Adipocyte (in vitro differentiated cells): ENCODE results near the gene RIN2.

Experiments used
- DNase-seq: peaks from one replicate; pipeline ENCODE4 v3.0.0-alpha.2; 2015; ENCODE audit warnings: low read depth
- H3K27me3 ChIP-seq: replicated peaks from 2 replicates; pipeline ENCODE4 v1.7.0; 2013; ENCODE audit warnings: mild to moderate bottlenecking, low read length, moderate library complexity; ENCODE audit not compliant: control insufficient read depth, insufficient read depth
- H3K36me3 ChIP-seq: 2 replicates; pipeline ENCODE4 v1.7.0; 2013; ENCODE audit warnings: low read length, mild to moderate bottlenecking, moderate library complexity; ENCODE audit not compliant: control insufficient read depth, insufficient read depth, severe bottlenecking
- H3K4me1 ChIP-seq: 2 replicates; pipeline ENCODE4 v1.7.0; 2013; ENCODE audit warnings: mild to moderate bottlenecking, low read length, moderate library complexity; ENCODE audit not compliant: control insufficient read depth, insufficient read depth
- H3K4me3 ChIP-seq: 2 replicates; pipeline ENCODE4 v1.7.0; 2013; ENCODE audit warnings: mild to moderate bottlenecking, low read length, moderate library complexity
- H3K9ac ChIP-seq: 2 replicates; pipeline ENCODE4 v1.7.0; 2013; ENCODE audit warnings: mild to moderate bottlenecking, low read length, moderate library complexity
- H3K9me3 ChIP-seq: 2 replicates; pipeline ENCODE4 v1.7.0; 2013; ENCODE audit warnings: mild to moderate bottlenecking, low read length, moderate library complexity; ENCODE audit not compliant: control insufficient read depth

The RIN2 gene

GRCh38 chr20:19740512-19740911 lies 17.5 kb upstream of the RIN2 start:
- DNase-seq = no peak
- H3K9me3 ChIP-seq = peaks cover 3% of the 10 kb centered on the region
- H3K36me3 ChIP-seq = no peaks in the 10 kb centered on the region
- H3K4me1 ChIP-seq = peaks cover 33% of the 10 kb centered on the region
- no peaks in the 10 kb centered on the region for H3K27me3 ChIP-seq
- no peak overlapping the region for H3K9ac ChIP-seq
- H3K4me3 ChIP-seq = no peak overlapping the region

- peak; percentile 69 for DNase-seq
- Histone ChIP-seq H3K9ac (no peak overlapping the region), H3K4me1 (peaks cover 20% of the 10 kb centered on the region), H3K4me3 (no peak overlapping the region), H3K36me3 (no peaks in the 10 kb centered on the region), H3K9me3 (peaks cover 10% of the 10 kb centered on the region), H3K27me3 (no peaks in the 10 kb centered on the region)
Measured at GRCh38 chr20:19741924-19742323, 16.1 kb upstream of the RIN2 start.

- no peak overlapping the region for H3K9ac ChIP-seq
- H3K27me3 ChIP-seq = no peaks in the 10 kb centered on the region
- H3K4me1 ChIP-seq = peaks cover 10% of the 10 kb centered on the region
- no peak for DNase-seq
- H3K36me3 ChIP-seq = no peaks in the 10 kb centered on the region
- peaks cover 10% of the 10 kb centered on the region for H3K9me3 ChIP-seq
- H3K4me3 ChIP-seq = no peak overlapping the region
Measured at GRCh38 chr20:19742974-19743639, 15.0 kb upstream of the RIN2 start.

GRCh38 chr20:19743640-19743995 lies 14.4 kb upstream of the RIN2 start:
- H3K9ac ChIP-seq = no peak overlapping the region
- peaks cover 10% of the 10 kb centered on the region for H3K4me1 ChIP-seq
- peaks cover 10% of the 10 kb centered on the region for H3K9me3 ChIP-seq
- DNase-seq = no peak
- no peaks in the 10 kb centered on the region for H3K27me3 ChIP-seq
- H3K4me3 ChIP-seq = no peak overlapping the region
- no peaks in the 10 kb centered on the region for H3K36me3 ChIP-seq

- no peak for DNase-seq
- Histone ChIP-seq H3K4me3 (no peak overlapping the region), H3K9ac (no peak overlapping the region), H3K9me3 (peaks cover 10% of the 10 kb centered on the region), H3K4me1 (peaks cover 17% of the 10 kb centered on the region), H3K36me3 (no peaks in the 10 kb centered on the region), H3K27me3 (no peaks in the 10 kb centered on the region)
Measured at GRCh38 chr20:19745106-19745505, 13.0 kb upstream of the RIN2 start.

- no peaks in the 10 kb centered on the region for H3K36me3 ChIP-seq
- peaks cover 10% of the 10 kb centered on the region for H3K9me3 ChIP-seq
- DNase-seq = no peak
- H3K27me3 ChIP-seq = no peaks in the 10 kb centered on the region
- H3K4me3 ChIP-seq = no peak overlapping the region
- H3K4me1 ChIP-seq = peaks cover 22% of the 10 kb centered on the region
- no peak overlapping the region for H3K9ac ChIP-seq
Measured at GRCh38 chr20:19745584-19745983, 12.5 kb upstream of the RIN2 start.

GRCh38 chr20:19746396-19746795 lies 11.7 kb upstream of the RIN2 start:
- Histone ChIP-seq H3K27me3 (no peaks in the 10 kb centered on the region), H3K36me3 (no peaks in the 10 kb centered on the region), H3K4me3 (no peak overlapping the region), H3K9ac (no peak overlapping the region), H3K4me1 (peaks cover 28% of the 10 kb centered on the region), H3K9me3 (peaks cover 10% of the 10 kb centered on the region)
- no peak for DNase-seq

- no peaks in the 10 kb centered on the region for H3K27me3 ChIP-seq
- H3K9ac ChIP-seq = no peak overlapping the region
- peaks cover 10% of the 10 kb centered on the region for H3K9me3 ChIP-seq
- H3K36me3 ChIP-seq = no peaks in the 10 kb centered on the region
- DNase-seq = no peak
- H3K4me3 ChIP-seq = no peak overlapping the region
- peaks cover 23% of the 10 kb centered on the region for H3K4me1 ChIP-seq
Measured at GRCh38 chr20:19747903-19748302, 10.2 kb upstream of the RIN2 start.

GRCh38 chr20:19748681-19749080 lies 9.4 kb upstream of the RIN2 start:
- Histone ChIP-seq H3K9ac (no peak overlapping the region), H3K9me3 (peaks cover 10% of the 10 kb centered on the region), H3K27me3 (no peaks in the 10 kb centered on the region), H3K36me3 (no peaks in the 10 kb centered on the region), H3K4me3 (no peak overlapping the region), H3K4me1 (peaks cover 18% of the 10 kb centered on the region)
- DNase-seq = no peak

GRCh38 chr20:19749618-19750071 lies 8.4 kb upstream of the RIN2 start:
- H3K9me3 ChIP-seq = peaks cover 10% of the 10 kb centered on the region

GRCh38 chr20:19750101-19750606 lies 7.9 kb upstream of the RIN2 start:
- Histone ChIP-seq H3K36me3 (no peaks in the 10 kb centered on the region), H3K9me3 (peaks cover 10% of the 10 kb centered on the region), H3K4me3 (no peak overlapping the region), H3K9ac (no peak overlapping the region), H3K4me1 (peaks cover 18% of the 10 kb centered on the region), H3K27me3 (no peaks in the 10 kb centered on the region)
- peak; percentile 27 for DNase-seq

More at GRCh38 chr20:19749618-19750071, 8.4 kb upstream of the RIN2 start:
- Histone ChIP-seq H3K4me1 (peaks cover 18% of the 10 kb centered on the region), H3K4me3 (no peak overlapping the region), H3K9ac (no peak overlapping the region), H3K27me3 (no peaks in the 10 kb centered on the region), H3K36me3 (no peaks in the 10 kb centered on the region)
- DNase-seq = no peak
